ENCODE data around the gene SDF4.
"Not testable (repeated sequence)": the region's sequence is repeated elsewhere in the genome, so short reads cannot be mapped to it uniquely, and the experiment has no call there.

The SDF4 gene

DNA sequence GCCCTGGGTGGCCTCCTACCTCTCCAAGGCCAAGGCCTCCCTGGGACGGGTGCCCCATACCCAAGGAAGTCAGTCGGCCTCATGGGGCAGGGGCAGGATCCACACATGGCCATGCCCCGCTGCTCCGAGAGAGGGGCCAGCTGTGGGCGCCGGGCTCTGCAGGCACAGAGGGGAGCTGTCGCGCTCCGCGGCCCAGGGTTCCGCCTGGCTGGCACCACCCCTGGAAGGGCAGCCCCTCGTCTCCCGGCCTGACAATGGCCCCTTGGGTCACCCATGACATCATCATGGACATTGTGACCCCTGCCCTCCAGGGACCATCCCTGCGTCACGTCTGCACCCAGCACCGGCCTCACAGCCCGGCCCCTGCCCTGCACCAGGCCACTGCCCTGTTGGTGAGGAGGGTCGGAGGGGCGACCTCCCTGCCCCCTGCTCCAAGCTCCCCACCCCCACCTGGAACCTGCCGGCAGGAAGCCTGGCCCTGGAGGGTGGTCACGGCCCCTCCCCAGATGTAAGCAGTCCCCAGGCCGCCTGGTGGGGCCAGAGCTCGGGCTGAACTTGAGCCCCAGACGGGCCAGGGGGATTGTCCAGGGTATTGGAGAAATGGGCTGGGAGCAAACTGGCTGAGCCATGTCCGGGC, 52.3 kb downstream of the SDF4 start:
- no peak for DNase-seq (ENCODE audit: low read depth)

DNA sequence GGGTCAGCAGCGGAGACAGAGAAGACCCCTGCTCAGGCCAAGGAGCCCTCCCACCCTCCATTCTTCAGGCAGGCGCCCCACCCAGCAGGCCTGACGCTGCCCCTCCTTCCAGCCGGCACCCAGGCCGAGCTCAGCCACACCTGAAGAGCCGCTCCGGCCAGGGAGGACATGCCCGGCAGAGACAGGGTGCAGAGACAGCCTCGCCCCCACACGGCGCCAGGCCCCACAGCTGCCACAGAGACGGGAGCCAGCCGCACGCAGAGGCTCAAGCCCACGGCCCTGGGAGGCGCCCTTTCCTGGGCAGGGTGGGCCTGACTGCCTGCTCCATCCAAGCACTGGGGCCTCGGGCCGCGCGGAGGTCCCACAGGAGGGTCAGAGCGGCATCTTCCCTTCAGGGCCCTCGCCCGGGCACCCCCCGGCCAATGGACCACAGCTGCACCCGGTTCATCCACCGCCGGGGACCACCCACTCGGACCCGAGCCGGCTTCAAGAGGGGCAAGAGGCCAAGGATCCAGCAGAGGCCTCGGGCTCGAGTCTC, 52.9 kb downstream of the SDF4 start:
- DNase-seq (ENCODE audit: low read depth): no peak

DNA sequence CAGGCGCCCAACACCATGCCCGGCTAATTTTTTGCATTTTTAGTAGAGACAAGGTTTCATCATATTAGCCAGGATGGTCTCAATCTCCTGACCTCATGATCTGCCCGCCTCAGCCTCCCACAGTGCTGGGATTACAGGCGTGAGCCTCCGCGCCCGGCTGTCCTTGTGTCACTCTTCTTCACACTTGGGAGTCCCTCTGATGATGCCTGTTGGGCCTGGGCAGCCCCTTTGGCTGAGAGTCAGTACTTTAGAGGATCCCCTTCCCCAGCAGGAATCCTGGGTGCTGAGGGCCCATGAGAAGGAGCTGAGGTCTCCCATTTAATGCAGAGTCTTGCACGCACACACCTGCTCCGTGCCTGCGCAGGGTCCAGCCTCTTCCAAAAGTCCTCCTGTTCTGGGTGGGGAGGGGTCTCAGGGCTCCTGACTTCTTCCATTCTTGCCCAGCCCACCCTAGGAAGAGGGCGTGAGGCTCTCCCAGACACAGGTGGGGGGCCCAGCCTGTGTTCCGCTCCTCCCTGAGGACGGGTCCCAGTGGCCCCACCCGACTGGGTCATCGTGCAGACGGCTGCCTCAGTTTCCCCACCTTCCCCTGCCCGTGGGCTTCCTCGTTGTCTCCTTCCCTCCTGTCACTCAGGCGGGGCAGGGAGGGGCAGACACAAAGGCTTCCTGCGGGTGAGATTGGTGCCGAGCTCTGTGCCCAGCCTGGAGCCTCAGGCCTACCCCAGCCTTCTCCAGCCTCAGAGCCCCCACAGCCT, 54.2 kb downstream of the SDF4 start:
- no peak for DNase-seq (ENCODE audit: low read depth)

DNA sequence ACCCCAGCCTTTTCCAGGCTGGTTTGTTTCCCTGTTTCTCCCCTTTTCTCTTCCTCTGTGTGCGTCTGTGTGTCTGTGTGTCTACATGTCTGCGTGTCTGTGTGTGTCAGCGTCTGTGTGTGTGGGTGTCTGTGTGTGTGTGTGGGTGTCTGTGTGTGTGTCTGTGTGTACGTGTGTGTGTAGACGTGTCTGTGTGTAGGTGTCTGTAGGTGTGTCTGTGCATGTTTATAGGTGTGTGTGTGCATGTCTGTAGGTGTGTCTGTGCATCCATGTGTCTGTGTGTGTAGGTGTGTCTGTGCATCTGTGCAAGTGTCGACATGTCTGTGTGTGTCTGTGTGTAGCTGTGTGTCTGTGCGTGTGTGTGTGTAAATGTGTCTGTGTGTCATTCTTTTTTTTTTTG, 54.9 kb downstream of the SDF4 start:
- no peak for DNase-seq (ENCODE audit: low read depth)

DNA sequence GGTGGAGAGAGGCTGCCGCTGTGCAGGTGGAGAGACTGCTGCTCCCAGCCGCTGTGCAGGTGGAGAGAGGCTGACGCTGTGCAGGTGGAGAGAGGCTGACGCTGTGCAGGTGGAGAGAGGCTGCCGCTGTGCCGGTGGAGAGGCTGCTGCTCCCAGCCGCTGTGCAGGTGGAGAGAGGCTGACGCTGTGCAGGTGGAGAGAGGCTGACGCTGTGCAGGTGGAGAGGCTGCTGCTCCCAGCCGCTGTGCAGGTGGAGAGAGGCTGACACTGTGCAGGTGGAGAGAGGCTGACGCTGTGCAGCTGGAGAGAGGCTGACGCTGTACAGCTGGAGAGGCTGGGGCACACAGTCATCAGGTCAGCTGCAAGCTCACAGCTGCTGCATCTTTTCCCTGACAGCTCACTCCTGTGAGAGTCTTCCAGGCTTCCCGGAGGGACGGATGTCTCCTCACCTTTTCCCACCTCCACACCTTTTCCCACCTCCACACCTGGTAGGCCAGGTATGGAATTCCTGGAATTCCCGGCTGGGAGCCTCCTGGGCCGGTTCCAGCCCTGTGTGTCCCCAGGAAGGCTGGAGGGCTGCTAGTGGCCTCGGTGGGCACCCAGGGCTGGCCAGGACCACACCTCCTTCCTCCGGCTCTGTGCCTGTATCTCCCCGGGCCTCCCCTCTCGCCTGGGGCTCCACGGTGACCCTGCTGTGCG, 55.6 kb downstream of the SDF4 start:
- not testable (repeated sequence) for DNase-seq (ENCODE audit: low read depth)

DNA sequence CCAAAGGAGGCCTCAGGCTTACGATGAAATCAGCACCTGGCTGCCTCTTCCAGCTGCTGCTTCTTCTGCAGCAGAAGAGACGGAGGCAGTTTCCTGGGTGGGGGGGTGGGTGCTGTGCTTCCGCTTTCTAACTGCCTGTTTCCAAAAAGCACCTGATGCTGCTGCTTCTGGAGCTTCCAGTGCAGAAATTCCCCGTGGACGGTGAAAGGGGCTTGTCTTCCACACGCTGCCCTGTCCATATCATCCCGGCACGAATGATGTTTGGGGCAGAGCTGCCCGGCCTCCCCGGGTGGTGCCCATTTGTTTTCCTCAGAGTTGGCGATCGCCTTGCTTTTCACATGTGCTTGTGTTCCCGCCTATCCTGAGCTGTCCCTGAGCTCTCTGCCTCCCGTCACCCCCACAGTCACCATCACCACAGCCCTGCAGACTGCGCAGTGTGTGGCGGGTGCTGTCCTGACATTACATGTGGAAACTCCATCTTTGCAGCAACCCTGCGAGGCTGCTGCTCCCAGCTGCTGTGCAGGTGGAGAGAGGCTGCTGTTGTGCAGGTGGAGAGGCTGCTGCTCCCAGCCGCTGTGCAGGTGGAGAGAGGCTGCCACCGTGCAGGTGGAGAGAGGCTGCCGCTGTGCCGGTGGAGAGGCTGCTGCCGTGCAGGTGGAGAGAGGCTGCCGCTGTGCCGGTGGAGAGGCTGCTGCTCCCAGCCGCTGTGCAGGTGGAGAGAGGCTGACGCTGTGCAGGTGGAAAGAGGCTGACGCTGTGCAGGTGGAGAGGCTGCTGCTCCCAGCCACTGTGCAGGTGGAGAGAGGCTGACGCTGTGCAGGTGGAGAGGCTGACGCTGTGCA, 56.4 kb downstream of the SDF4 start:
- DNase-seq (ENCODE audit: low read depth): no peak

DNA sequence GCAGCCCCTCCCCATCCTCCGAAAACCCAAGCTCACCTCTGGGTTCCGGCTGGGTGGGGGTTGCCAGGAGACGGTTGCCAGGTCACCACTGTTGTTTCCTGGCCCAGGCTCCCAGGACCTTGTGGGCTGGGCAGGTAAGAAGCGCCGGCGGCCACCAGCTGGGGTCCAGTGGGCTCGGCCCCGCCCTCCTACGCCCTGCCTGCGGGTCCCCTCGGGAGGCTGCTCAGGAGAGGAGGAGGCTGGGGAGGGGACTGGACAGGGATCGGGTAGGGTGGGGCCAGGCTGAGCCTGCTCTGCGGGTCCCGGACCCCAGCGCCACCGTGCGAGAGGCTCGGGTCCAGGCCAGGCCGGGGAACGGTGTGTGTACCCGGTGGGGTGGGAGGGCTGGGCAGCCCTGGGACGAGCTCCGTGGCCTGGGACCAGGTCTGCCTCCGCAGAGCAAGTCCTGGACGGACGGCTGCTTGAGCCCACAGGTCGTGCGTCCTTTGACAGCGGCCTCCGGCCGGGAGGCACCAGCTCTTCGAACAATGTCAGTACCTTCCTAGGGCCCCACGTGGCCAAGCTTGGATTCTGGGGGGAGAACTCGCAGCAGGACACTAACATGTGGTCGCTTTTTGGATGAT, 57.9 kb downstream of the SDF4 start, which contains the start of gene TTLL10:
TSS of gene TTLL10 (plus strand) at position 88 of the 623 bp plus-strand sequence. CDS start 5,336 bp downstream, outside the sequence.
- no peak for DNase-seq (ENCODE audit: low read depth)

DNA sequence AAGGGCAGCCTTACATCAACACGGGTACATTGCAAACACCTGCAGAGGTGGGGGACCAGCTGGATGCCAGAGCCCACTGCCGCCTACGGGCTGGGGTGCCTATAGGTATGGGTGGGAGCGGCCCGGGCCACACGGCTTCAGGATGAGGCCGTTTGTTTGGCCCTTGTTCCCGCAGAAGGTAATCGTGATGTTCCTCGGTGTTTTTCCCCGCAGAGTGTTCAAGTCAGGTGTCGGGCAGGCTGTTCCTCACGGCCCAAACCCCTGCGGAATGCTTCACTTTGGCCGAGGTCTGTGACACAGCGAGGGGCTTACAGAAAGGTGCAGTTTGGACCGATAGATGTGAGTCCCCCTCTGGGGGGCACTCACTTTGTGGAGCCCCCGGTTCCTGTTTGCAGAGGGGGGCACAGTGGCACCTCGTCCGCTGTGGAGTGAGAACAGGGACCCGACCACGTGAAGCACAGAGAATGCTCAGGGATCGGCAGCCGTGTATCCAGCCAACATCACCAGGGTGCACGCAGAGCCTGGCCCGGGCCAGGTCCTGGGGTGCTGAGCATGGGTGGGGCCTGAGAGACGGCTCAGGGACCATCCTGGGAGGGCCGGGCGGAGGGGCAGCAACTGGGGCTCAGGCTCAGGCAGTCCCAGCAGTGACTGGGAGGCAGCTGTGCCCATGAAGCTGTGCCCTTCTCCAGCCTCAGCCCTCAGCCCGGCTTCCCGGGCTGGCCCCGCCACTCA, 58.6 kb downstream of the SDF4 start:
- no peak for DNase-seq (ENCODE audit: low read depth)

DNA sequence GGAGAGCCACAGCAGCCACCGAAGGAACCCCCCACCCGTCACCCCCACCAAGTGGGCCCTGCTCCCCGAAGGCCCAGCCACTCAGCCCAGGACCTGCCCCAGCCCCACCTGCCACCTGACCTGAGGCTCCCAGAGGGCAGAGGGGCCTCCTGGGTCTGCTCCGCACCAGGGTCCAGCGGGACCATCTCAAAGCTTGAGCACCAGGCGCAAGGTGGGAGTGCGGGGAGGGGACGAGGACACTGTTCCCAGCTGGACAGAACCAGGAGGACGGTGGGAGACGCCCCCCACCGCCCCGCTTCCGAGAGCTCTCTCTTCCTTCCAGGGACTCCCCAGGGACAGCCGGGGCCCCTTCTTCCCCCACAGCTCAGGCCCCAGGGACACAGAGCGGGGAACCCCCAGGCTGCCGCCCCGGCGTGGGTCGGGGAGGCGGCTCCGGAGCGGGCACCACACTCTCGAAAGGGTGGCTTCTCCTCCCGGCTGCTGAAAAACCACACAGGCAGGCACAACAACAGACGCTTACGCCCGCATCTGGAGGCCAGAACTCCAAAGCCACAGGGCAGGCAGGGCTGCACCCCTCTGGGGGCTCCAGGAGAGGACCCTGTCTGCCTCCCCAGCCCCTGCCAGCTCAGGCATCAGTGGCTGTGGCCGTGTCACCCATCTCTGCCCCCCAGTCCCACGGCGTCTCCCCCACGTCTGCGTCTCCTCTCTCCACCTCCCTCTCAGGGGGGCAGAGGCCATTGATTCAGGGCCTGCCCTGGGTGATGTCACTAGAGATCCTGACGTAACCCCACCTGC, 60.1 kb downstream of the SDF4 start:
- no peak for DNase-seq (ENCODE audit: low read depth)

DNA sequence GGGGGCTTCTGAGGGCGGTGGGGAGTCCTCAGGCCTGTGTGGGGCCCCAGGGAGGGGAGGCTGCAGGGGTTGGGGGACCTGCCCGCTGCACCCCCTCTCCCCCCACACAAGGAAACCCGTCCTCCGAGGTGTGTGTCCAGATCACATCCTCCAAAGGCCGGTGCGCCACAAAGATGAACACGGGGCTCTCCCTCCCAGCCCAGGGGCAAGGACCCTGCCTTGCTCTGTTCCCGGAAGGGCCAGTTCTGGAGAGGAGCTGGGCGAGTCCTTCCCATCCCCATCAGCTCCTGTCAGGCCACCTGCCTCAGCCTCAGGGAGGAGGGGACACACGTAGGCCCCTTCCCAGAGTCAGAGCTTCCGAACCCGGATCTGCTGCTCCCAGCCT, 60.6 kb downstream of the SDF4 start:
- DNase-seq (ENCODE audit: low read depth): no peak

DNA sequence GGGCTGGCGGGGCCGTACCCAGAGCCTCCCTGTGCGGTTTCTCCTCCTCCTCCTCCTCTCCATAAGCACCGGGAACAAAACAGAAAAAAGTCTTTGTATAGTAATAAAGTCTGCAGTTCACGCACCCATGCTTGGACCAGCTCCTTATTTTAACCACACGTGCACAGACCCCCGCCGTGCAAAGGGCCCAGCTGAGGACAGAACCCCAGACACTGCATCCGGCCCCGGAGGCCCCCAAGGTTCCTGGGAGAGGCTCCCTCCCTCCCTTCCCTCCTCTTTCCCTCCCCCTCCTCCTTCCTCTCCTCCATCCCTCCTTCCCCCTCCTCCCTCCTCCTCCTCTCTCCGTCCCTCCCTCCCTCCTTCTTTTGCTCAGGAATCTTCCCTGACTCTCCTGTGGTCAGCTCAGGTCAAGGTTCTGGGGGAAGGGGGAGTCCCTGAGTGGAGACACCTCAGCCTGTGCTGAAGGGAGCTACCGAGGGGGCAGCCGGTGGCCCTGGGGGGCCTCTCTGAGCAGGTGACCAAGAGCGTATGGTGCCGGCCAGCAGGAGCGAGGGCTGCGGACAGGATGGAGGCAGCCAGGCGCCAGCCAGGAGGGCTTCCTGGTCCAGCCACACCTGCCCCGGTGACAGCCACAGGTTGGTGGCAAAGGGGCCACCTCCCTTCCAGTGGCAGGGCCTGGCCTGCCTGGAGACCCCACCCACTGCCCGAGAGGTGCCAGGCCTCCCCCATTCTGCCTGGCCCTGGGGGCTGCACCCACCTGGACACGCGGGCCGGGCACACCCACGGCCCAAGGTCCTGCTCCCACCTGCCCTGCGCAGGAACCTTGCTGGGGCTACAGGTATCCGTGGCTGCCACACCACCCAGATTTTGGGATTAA, 61.3 kb downstream of the SDF4 start:
- no peak for DNase-seq (ENCODE audit: low read depth)

DNA sequence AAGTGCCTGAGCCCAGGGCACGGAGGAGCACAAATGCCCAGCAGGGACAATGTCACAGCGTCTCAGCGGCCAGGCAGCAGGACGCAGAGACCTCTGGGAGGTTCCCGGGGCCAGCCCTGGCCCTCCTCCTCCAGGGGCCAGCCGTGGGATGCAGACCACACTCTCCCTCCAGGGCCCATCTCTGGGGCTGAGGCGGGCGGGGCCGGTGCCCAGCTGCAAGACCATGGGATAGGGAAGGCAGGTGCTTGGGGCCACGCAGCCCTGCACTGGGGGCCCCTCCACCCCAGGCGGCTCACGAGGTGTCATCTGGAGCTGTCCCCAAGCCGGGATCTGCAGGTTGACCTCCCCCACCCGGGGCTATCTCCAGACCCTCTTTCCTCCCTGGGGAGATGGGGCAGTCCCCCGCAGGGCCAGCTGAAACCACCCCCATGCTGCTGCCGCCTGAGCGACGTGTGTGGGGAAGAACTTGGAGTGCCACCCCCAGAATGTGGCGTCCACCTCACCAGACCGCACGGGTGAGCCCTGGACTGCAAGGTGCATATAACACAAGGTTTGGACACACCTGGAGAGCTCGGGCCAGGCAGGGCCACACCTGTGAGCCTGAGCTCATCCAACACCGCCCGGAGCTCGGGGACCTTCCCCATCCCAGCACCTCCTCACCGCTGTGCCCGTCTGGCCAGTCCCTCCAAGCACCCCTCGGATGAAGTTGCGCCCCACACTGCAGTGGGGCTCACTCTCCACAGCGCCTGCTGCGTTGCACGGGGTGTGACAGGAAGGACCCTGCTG, 62.2 kb downstream of the SDF4 start:
- no peak for DNase-seq (ENCODE audit: low read depth)

DNA sequence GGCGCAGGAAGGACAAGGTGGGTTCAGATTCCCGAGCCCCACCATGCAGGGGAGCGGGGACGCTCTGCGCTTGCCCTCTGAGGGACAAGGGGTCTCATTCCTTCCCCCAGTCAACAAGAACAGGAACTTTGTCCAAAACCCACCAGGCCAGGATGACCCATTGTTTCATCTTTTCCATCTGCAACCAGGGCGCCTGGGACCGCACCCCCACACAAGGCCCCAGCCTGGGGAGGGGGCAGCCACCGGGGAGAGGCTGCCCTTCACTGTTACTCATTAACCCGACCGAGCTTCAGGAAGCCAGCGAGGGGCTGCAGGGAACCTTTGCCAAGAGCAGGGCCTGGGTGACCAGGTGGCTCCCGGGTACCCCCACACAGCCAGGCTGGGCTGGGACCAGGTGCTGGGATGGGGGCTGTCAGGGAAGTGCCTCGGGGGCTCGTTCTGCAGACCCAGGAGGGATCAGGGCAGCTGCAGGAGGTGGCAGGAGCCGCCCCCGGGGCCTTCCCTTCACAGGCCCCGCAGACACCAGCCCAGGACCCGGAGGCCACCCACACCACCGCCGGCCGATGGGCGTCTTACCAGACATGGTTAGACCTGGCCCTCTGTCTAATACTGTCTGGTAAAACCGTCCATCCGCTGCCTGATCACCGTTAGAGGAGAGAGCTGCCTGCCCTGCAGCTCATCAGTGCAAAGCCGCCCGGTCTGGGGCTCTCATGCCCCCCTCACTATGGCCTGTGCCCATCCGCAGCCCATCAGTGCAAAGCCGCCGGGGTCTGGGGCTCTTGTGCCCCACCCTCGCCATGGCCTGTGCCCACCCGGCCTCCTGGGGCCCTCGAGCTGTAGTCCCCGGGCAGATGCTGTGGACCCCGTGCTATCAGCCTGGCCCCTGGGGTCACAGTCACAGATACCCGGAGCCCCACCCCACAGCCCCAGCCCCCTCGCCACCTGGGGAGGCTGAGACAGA, 63.1 kb downstream of the SDF4 start:
- DNase-seq (ENCODE audit: low read depth): no peak

DNA sequence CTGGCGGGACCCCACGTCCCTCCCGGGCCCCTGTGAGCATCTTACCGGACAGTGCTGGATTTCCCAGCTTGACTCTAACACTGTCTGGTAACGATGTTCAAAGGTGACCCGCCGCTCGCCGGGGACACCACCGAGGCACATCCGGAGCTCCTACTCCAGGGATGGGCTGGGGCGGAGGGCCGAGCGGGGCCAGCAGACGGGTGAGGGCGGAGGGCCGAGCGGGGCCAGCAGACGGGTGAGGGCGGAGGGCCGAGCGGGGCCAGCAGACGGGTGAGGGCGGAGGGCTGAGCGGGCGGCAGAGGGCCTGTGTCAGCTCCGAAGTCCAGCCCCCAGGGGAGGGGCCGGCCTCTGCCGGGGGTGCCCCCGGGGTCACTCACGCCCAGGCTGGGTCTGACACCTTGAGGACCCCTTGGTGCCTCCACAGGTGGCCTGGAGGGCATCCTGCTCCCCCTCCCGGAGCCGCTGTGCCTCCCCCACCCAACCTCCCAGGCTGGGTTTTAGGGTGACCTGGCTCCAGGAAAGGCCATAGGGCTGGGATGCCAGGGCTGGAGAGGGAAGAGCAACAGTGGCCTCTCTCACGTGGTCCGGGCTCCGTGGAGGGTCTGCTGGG, 63.9 kb downstream of the SDF4 start:
- DNase-seq (ENCODE audit: low read depth): no peak

DNA sequence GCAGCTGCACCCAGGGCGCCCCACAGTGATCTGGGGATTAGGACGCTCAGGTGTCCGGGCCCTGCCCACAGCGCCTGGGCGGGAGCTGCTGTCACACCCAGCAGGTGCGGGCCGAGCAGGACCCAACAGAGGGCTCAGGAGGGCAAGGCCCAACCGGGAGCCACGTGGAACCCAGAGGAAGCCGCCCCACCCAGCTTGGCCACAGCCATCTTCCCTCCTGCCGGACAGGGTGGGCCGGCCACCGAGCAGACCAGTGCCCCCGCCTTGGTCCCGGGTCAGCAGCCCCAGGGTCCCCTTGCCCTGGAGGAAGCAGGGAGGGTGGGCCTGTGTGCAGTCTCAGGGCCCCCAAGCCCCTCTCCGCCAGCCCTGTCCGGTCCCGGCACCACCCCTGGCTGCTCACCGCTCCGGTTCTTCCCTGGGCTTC, 64.4 kb downstream of the SDF4 start:
- DNase-seq (ENCODE audit: low read depth): no peak
